Measurements from ENCODE around the gene PLPP3.

Gene PLPP3

DNA sequence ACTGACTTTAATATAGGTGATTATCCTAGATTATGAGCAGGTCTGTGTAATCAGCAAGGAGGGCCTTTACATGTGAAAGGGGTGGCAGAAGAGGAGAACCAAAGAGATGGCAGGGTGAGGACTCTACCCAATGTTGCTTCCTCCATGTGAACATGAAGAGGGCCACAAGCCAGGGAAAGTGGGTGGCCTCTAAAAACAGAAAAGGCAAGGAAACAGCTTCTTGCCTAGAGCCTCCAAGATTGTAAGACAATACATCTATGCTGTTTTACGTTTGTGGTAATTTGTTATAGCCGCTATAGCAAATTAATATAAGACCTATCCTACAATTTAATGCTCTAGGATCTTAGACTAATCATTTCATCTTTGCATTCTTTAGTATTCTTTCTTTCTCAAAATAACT is 85.5 kb downstream of the PLPP3 start:
- DNase-seq: no peak

DNA sequence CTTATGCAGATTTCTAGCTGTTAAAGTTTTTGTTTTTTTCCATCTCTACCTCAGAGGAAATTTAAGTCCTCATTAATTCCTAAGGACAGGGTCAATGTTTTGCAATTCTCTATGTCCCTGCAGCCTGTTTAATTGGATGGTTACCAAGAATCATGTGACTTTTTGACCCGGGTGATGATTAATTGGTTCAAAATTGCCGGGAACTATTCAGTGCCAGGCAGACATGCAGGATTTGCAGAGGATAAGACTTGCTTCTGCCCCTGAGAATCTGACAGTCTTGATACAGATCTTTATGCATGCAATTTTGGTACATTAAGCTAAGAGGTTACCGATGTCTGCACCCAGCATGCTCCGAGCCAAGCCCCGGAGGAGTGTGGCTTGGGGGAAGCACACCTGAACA is 87.9 kb downstream of the PLPP3 start:
- no peak for DNase-seq

DNA sequence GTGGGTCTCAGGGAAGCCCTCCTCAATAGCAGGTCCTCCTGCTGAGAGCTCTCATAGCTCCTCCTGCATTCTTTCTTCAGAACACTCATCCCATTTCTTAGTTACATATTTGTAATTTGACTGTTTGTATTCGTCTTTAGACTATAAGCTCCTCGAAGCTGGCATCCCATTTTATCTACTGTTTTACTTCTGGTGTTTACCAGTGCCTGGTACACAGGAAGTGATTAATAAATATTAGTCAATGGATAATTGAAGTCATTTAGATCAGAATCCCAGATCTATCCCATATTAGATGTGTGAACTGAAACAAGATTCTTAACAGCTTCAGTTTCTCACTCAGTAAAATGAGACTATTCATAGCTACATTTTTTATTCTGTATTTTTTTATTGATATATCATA is 88.7 kb downstream of the PLPP3 start:
- no peak for DNase-seq

DNA sequence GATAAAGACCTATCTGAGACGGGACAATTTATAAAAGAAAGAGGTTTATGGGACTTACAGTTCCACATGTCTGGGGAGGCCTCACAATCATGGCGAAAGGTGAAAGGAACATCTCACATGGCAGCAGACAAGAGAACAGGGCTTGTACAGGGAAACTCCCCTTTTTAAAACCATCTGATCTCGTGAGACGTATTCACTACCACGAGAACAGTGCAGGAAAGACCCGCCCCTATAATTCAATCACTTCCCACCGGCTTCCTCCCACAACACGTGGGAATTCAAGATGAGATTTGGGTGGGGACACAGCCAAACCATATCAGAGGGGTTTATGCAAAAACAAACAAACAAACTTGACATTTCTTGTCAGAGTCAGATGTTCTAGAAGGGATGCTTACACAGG is 89.7 kb downstream of the PLPP3 start:
- no peak for DNase-seq

DNA sequence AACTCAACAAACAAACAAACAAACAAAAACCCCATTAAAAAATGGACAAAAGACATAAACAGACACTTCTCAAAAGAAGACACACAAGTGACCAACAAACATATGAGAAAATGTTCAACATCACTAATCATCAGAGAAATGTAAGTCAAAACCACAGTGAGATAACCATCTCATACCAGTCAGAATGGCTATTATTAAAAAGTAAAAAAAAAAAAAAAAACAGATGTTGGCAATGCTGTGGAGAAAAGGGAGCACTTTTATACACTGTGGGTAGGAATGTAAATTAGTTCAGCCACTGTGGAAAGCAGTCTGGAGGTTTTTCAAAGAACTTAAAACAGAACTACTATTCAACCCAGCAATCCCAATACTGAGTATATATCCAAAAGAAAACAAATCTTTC is 94.7 kb downstream of the PLPP3 start:
- no peak for DNase-seq

DNA sequence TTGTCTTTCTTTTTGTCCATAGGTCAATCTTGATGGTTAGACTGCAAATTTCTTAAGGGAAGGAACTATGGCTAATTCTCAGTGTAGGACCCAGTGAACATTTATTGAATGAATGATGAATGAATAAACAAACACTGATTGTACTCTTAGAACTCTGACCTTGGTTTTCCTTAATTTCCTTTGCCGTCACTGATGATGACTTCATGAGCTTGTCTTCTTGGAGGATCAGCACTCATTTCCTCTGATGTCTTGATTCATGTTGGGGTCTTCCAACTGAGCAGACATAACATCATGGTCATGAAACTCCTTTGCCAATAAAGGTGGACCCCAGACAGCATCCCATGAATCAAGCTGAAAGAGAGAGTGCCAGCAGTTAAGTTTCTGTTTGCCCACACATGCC is 96.3 kb downstream of the PLPP3 start:
- no peak for DNase-seq

DNA sequence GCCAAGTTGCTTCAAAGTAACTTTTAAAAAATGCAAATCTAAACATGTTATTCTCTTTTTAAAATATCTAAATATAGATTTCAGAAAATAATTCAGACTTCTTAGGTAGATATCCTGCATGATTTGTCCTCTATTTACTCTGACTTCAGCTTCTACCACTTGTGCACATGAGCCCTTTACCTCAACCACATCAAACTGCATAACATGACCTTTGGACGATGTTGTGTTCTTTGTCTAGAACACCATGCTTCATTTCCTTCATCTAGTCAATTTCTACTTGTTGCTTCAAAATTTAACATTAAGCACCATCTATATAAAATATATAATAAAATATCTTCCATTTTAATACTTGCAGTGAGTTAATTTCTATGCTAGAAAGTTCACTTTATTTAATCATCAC is 96.9 kb downstream of the PLPP3 start:
- no peak for DNase-seq

DNA sequence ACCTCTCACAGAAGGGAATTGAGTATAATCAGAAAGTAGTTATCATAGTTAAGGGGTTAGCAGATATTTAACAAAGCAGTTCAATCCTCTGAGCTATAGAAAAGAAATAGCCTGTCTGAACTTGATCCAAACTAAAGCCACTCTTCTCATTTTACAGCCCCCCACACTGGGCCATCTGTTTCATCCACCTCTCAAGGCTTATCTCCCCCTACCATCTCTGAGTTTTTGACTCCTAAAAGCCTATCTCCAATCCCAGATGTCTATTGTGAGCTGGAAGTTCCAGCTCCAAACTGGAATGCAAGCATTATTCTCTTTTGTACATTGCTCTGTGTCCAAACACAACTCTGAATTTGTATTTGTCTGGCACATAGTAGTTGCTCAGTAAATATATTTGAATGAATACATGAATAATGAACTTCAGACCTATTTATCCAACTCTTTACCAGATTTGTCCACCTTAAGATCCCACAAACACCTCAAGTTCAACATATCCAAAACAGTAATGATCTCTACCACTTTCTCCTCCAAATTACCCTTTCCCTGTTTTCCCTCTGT is 98.1 kb downstream of the PLPP3 start:
- DNase-seq: no peak

DNA sequence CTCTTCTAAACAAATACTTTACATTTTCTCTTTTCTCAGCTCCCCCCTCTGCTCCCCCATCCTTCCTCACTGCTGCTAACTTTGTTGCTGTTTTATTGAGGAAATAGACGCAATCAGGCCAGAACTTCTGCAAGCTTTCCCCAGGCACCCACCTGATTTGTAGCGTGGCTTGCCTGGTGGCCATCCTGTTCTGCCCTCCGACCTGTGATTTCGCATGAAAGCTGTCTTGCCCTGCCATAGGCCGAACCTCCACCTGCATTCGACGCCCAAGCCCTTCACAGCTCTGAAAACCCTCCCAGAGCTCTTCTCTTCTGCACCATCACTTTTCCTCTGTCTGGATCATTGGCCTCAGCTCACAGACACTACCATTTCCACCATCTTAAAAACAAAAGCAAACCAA is 100.6 kb downstream of the PLPP3 start:
- DNase-seq: no peak

DNA sequence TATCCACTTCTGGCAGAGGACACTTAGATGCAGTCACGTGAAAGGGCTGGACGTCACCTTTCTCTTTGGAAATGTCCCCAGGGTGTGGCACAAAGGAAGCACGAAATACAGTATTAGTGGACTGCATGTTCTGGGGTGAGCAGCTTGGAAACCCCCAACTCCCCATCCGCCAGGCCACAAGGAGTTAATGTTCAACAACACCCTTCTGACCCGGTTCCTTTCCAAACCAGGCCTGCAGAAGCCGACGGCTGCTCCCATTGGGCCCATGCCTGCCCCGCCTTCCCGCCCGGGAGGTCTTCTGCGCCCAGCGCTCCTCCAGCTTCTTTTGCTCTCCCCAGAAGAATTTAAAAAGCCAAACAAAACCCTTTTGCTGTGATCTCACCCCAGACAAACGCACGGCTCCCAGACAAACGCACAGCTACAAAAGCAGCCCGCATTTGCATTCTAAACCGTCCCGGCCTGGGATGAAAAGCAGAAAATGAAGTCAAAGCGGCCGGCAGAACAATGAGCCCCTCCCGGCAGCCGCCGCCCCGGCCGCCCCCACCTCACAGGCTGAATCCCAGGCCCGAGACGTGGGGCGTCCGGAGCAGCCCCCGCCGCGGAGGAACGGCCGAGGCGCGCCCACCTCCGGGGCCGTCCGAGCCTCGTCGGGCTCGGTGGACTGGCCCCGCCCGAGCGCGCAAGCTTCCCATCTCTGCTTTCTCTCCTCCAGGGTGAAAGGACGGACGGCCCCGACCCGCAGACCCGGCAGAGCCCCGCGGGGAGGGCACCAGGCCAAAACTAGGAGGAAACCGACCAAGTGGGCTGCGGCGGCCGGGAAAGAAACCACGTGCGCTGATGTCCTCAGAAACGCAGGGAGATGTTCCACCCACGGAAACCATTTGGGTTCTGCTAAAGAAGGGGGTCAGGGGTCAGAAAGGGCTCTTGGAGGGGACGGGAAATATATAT is 101.9 kb downstream of the PLPP3 start:
- DNase-seq: peak; percentile 69

DNA sequence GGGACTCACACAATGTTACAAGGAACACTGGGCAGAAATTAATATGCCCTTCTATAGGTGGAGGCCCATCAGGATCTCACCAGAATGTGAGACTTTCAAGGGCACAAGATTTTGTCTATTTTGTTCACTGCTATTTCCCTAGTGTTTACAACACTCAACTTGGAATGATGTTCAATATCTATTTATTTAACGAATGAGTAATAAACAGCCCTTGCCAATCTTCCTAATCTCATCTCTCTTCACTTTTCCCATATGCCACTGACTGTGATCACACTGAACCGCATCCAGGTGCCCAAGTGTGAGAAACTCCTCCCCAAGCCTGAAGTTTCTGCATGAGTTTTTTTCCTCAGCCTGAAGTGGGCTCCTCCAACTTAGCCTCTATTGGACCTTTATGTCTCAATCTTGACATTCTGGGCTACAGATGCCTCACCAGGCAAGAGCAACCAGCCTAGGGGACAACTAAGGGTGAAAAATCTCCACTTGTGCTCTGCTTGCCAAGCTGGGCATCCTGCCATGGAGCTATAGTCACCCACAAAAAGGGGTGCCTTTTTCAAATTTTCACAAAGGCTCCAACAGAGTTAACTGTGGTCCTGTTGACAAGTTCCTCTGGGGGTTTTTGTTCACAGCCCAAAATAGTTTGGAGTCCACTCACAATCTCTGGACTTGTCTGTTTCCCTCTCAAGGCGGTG is 105.6 kb downstream of the PLPP3 start:
- DNase-seq: peak; percentile 62

DNA sequence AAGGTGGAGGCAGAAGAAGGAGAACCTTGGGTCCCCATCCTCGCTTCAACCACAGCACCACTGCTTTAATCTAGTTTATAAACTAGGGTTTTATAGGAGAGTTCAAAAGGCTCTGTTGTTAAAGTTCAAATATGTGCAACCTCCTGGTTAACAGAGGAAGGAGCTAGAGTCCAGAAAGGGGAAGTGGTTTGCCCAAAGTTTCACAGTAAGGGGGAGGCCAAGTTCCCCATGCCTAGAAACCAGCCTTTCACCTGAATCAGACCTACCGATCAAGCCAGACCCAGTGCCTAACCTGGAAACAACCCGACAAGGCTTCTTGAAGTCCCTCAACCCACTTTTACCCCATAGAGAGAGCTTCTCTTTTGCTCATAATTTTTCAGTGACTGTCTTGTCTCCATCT is 106.5 kb downstream of the PLPP3 start:
- peak; percentile 10 for DNase-seq

DNA sequence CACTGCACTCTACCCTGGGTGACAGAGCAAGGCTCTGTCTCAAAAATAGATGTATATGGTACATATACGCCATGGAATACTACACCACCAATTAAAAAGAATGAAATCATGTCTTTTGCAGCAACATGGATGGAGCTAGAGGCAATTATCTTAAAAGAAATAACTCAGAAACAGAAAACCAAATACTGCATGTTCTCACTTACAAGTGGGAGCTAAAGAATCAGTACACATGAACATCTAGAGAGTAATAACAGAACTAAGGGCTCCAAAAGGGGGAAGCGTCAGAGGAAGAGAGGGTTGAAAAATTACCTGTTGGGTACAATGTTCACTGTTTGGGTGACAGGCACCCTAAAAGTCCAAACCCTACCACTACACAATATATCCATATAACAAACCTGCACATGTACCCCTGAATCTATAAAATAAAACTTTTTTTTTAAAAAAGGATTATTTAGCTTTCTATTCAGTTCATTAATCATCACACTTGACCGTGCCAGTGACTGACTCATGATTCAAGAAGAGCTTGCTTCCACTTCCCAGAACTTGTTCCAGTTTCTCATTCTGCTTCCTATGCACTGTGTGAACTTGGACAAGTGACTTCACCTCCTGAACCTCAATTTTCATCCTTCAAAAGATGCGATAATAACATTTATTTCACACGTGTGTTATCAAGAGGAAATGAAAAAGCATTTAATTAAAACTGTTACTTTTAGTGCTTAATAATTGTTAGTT is 109.6 kb downstream of the PLPP3 start:
- DNase-seq: no peak

DNA sequence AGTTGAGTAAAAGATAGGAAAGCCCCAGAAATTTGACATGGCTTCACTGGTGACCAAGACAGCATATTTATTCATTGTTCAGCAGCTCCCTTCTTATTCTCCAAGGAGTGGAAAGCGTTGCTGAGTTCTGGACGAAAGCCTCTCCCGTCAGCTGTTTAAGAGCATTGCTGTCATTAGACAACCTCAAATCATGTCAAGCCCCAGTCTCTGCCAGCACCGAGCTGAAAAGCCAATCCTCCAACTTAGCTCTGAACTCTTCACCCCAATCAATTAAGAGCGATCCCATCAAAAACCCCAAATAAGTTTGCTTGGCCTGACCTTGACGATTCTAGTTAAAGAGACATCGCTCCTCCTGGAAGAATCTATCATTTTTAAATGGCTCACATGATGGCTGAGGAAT is 110.8 kb downstream of the PLPP3 start:
- no peak for DNase-seq

DNA sequence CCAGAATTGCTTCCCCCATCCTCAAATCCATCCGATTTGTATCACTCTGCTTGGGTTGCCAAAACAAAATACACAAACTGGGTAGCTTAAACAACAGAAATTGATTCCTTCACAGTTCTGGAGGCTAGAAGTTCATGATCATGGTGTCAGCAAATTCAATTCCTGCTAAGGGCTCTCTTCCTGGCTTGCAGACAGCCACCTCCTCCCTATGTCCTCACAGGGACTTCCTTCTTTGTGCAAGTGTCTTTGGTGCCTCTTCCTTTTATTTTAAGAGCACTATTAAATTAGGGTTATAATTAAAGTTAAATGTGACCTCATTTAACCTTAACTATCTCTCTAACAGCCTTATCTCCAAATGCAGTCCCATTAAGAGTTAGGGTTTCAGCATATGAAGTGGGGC is 112.8 kb downstream of the PLPP3 start:
- DNase-seq: no peak

DNA sequence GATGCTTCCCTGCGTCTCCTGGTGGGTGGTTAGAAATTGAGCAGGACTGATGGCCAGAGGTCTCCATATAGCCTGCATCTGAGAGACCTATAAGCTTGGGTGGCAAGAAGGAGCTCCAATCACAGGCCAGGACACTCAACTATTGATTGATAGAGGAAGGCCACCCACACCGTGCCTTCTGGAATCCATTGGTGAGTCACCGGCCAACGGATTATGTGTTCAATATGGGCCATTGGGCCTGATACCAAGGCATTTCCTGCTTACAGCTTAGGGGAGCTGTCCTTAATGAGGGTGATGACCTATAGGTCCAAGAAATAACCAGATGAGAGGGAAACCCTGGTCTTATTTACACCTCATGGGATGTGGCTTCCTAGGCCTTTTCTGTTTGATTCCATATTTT is 115.1 kb downstream of the PLPP3 start:
- no peak for DNase-seq

DNA sequence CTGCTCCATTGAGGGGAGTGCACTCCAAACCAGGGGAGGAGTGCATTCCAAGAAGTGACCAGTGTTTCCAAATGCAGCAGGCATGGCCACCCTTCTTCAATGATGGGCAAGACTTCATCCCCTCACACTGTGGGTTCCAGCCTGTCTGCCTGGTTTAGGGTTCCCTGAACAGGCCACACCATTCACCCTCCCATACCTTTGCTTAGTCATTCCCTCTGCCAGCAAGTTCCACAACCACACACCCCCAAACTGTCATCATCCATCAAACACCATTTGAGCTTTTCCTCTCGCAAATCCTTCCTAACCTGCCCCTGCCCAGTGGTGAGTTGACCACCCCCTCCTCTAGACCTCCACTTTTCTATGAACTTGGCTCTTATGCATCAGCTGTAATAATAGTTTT is 116.0 kb downstream of the PLPP3 start:
- DNase-seq: no peak

DNA sequence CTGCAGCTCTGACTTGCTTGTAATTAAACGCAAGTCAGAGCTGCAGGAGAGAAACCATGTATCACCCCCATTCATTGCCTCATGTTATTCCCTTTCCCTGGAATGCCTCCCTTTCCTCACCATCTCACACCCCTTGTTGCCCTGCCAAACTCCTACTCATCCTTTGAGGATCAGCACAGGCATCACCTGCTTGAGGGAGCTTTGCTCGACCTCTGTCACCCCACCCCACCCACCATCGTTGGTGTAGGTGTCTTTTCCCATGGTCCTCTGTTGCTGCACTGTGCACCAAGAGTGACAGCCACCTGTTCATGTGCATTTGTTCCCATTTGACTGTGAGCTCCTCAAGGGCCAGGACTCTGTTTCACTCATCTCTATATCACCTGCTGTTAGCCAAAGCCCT is 117.2 kb downstream of the PLPP3 start:
- no peak for DNase-seq

DNA sequence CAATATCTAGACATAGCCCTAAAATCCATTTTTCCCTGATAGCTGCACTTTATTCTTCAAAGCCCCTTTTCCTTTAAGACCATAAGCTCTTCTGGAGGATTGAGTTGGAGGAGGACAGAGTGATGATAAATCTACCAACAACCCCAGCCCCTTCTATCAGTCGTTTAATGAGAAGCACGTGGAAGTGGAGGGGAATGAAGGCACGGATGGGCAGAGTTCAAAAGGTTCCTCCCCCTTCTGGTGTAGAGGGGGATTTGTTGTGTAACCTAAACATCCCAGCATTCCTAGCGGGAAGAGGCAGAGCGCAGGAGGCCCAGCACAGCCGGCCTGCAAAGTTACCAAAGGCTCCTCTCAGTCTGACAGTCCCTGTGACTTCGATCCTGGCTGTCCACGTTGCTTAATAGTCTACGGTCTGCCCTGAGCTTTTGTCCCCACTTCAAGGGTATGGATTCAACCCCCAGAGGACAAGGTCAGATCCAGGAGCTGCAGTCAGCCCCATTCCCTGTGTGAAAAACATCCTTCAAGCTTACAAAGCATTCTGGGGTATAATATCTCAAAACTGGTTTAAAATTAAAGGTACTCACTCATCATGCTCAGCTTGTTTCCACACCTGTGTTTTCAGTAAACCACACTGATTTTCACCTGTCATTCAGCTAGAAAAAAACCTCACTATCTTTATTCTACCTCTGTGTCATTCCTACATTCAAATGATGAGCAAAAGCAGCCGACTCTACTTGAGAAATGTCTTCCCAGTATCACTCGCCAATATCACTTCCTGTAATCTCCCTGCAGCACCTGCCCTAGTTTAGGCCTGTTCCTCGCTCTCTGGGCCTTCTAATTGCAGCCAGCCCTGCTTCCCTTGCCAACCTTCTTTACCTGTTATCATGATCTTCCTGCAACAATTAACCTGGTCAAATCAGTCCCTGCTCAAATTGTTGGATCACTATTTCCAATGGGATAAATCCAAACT is 117.9 kb downstream of the PLPP3 start:
- DNase-seq: no peak

DNA sequence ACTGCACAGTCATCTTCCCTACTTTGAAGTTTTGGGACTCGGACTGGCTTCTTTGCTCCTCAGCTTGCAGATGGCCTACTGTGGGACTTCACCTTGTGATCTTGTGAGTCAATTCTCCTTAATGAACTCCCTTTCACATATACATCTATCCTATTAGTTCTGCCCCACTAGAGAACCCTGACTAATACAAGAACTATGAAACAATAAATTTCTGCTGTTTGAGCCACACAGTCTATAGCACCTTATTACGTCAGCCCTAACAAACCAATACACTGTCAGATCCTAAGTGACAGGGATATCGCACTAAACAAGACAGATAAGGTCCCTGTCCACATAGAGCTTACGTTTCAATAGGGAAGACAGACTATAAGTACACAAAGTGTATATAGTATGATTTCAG is 120.1 kb downstream of the PLPP3 start:
- no peak for DNase-seq

DNA sequence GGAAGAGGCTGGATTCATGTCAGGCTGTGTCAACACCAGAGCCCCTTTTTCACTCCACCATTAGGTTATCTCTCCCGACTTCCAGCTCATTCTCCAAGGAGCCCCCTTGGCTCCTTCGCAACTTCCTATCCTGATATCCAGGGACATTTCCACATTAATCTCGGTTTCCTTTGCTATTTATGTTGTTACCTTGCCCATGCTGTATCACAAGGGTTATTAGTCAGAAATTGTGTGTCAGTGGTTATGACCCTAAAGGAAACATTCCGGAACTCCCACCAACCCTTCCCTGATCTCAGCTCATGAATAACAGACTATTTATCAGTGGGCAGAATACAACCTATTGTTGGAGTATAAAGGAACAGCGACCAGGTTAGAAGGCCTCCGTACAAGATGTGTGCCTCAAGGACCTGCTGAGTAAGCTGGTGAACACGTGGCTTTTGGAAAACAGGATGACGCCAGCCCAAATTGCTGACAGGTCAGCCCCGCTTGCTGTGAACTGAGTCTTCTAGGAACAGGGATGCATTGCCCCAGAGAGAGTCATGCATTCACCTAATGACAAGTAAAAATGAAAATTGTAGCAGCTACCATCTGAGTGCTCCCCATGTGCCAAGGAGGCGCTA is 121.5 kb downstream of the PLPP3 start:
- no peak for DNase-seq

Data from midbrain (tissue), 1 donor.